Stimulated activated CD4-positive, alpha-beta T cell treated with anti-CD3 and anti-CD28 coated beads, Interleukin-4, amount 100 ng/mL, for 48 hours (primary cell): Measurements from ENCODE around the gene ACAP2.
A peak's percentile ranks its signal among the peaks of the same experiment; 100 is the strongest.
"Not testable (repeated sequence)": the region's sequence is repeated elsewhere in the genome, so short reads cannot be mapped to it uniquely, and the experiment has no call there.

ENCODE experiments used
- DNase-seq, 2 donors: peaks; one replicate each; pipeline ENCODE4 v3.0.0-alpha.2; 2020; ENCODE audit warnings: low read depth in 2 of 2

Gene ACAP2, protein sequence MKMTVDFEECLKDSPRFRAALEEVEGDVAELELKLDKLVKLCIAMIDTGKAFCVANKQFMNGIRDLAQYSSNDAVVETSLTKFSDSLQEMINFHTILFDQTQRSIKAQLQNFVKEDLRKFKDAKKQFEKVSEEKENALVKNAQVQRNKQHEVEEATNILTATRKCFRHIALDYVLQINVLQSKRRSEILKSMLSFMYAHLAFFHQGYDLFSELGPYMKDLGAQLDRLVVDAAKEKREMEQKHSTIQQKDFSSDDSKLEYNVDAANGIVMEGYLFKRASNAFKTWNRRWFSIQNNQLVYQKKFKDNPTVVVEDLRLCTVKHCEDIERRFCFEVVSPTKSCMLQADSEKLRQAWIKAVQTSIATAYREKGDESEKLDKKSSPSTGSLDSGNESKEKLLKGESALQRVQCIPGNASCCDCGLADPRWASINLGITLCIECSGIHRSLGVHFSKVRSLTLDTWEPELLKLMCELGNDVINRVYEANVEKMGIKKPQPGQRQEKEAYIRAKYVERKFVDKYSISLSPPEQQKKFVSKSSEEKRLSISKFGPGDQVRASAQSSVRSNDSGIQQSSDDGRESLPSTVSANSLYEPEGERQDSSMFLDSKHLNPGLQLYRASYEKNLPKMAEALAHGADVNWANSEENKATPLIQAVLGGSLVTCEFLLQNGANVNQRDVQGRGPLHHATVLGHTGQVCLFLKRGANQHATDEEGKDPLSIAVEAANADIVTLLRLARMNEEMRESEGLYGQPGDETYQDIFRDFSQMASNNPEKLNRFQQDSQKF

DNA sequence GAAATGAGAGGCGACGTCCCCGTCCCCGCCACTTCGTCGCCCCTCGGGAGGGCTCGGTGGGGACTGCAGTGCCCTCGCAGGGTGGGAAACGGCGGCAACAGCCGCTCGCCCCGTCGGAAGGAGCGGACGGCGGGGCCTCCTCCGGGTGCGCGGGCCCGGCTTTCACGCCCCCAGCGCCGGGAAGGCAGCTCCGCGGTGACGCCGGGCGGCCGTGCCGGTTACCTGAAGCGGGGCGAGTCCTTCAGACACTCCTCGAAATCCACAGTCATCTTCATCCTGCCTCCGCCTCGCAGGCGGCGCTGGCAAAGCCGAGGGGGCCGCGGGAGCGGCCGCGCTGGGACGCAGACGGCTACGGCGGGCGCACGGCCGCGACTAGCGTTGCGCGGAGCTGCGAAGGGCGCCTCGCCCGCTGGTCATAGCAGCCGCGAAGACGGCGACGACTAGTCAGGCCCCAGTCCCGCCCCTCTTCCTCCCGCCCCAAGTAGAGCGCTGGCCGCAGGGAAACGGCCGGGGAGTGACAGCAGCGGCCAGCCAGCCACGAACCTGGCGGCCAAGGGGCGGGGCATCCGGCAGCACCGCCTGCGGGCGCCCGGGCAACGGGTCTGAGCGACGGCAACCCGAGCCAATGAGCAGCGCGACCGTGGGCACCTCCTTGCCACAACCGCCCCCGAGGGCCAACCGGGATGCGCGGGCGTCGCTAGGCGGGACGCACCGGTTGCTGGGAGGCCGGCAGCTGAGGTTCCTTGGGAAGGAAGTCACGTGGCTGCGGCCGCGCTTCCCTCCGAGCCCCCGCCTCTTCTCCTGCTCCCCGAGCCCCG is at the start of gene ACAP2:
TSS of gene ACAP2 (minus strand) at position 448 of the 818 bp plus-strand sequence. CDS start at position 275, 173 bp downstream.
- DNase-seq = peak; percentile 98 to 99

DNA sequence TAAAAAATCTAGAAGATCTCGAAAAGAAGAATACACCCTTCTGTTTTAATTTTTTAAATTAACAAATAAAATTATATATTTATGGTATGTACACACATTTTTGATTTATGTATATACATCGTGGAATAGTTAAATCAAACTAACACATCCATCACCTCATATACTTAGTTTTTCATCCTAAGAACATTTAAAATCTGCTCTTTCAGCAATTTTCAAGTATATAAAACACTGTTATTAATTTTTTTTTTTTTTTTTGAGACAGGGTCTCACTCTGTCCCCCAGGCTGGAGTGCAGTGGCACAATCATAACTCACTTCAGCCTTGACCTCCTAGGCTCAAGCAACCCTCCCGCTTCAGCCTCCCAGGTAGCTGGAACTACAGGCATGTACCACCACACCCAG is 32.8 kb upstream of the ACAP2 start:
- no peak for DNase-seq

DNA sequence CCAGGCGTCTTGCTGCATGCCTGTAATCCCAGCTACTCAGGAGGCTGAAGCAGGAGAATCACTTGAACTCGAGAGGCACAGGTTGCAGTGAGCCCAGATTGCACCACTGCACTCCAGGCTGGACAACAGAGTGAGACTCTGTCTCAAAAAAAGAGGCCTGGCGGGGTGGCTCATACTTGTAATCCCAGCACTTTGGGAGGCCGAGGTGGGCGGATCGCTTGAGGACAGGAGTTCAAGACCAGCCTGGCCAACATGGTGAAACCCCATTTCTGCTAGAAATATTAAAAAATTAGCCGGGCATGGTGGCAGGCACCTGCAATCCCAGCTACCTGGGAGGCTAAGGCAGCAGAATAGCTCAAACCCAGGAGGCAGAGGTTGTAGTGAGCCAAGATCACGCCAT is 32.3 kb upstream of the ACAP2 start:
- not testable (repeated sequence) for DNase-seq

DNA sequence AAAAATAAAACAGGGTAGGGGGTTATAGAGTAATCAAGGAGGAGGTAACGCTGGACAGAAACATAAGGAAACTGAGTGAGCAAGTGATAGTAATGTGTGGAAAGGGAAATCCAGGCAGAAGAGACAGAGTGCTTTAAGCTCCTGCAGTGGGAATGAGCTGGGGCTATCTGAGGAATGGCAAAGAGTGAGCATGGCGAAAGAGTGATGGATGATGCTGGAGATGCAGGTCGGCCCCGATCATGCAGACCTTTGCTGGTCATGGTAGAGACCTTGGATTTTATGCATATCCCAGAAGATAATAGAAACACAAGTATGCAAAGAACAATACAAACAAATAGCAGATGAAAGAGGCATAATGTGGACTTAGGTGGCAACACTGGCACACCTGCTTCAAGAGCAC is 26.0 kb upstream of the ACAP2 start:
- no peak for DNase-seq

DNA sequence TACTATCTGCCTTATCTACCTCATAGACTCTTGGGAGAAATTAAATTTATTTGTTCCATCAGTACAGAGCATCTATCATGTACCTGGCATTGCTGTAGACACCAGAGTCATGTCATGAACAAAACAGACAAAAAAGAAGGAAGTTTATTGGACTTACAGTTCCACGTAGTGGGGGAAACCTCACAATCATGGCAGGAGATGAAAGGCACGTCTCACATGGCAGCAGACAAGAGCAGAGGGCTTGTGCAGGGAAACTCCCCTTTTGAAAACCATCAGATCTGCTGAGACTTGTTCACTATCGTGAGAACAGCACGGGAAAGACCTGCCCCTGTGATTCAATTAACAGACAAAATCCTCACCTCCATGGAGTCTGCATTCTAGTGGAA is 25.6 kb upstream of the ACAP2 start:
- no peak for DNase-seq

DNA sequence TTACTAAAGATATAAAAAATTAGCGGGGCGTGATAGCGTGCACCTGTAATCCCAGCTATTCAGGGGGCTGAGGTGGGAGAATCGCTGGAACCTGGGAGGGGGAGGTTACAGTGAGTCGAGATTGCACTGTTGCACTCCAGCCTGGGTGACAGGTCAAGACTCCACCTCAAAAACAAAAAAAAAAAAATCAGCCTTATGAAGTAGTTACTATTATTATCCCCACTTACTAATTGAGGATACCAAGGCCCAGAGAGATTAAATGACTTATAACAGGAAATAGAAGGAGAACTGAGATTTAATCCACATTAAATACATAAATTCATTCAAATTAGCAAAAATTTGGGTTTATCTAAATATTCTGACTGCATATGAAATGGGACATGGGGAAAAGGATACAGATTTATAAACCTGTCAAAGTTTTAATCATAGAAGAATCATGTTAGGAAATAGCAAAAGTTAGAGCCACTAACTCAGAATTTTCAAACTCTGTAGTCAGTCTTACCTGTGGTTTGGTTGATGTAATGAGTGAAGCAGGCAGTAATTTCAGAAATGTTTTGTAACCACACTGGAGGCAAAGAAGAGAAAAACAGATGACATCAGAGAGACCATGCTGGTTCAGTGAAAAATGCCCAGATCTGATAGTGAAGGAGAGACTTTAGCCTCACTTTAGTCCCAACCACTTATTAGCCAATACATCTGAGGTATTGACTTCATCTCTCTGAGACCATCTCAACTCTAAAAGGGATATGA is 25.0 kb upstream of the ACAP2 start:
- DNase-seq = no peak

DNA sequence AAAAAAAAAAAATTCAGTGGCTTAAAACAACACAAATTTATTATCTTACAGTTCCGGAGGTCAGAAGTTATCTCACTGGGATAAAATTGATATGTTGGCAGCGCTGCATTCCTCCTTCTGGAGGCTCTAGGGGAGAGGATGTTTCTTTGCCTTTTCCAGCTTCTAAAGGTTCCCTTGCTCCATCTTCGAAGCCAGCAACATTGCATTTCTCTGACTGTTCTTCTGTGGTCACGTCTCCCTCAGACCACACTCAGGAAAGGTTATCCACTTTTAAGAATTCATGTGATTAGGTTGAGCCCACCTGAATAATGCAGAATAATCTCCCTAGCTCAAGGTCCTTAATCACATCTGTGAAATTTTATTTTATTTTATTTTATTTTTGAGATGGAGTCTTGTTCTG is 23.4 kb upstream of the ACAP2 start:
- DNase-seq = no peak

DNA sequence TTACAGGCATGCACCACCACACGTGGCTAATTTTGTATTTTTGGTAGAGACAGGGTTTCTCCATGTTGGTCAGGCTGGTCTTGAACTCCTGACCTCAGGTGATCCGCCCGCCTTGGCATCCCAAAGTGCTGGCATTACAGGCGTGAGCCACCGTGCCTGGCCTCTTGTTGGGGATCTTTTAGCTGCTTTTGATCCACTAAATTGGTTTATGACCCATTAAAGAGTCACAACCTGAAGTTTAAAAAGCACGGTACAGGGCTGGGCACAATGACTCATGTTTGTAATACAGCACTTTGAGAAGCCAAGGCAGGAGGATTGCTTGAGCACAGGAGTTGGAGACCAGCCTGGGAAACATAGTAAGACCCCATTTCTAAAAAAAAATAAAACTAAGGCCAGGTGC is 20.1 kb upstream of the ACAP2 start:
- DNase-seq = not testable (repeated sequence)

DNA sequence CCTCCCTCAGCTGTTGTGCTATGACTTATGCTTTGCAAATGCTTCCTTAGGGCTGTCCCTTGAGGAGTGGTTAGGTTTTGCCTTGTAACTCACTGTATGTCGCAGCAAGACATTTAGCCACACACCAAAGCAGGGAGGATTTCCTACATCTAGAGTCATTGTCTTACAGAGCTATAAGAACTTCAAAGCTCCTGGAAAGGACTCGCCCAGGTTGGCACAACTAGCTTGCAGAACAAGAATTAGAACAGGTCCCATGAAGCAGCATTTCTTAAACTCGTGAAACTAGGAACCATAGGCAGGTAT is 19.4 kb upstream of the ACAP2 start:
- no peak for DNase-seq

DNA sequence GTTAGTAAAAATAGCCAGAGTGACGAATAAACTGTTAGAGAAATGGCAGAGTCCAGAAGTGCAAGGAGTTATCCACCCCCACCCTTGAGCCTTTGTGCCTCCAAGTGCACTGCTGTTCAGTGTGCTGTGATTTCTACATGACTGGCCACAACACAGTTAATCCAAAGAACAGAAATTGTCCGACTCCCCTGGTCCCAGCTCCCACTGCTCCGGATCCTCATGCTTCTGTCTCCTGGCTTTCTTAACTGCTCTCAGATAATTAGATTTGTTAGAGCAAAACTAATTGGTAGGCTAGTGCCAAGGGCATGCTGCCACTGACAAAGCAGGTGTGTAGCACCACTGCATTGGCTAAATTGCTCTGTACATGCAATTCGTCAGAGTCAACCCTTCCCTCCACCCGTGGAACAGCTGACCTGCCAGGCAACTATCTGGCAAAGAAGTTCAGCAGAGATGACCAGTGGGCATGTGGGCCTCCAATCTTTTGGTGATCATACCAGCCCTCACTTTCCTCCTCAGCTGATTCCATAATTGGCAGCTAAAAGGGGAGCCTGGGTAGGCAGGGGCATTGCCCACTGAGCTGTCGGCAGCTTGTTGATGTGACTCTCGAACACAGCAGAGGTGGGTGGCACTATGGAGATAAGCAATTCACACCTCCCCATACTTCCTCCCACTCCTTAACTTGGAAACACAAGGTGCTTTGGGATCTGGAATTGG is 18.9 kb upstream of the ACAP2 start:
- DNase-seq = no peak

DNA sequence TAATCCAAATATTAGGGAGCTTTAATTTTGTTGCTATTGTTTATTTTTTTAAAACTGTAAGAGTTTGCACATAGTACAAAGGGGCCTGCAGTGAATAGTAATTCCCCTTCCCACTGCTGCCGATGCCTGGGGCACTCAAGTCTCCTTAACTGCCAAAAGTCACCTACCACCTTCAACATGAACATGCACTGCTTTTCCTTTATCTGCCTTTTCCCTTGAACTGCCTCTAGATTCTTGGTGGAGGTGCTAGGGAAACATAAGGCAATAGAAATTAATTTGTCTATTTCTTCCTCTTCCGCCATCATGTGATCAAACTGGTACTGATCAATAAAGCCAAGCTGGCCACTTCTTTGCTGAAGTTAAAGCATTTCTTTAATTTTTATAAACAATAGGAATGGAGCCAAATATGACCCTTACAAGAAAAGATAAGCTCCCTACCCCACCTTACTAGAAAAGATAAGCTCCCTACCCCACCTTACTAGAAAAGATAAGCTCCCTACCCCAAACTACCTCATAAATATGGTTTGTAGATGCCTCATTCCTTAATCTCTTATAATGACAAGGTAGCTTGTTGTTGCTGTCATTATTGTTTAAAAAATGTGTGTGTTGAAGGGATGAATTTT is 17.4 kb upstream of the ACAP2 start:
- no peak for DNase-seq

DNA sequence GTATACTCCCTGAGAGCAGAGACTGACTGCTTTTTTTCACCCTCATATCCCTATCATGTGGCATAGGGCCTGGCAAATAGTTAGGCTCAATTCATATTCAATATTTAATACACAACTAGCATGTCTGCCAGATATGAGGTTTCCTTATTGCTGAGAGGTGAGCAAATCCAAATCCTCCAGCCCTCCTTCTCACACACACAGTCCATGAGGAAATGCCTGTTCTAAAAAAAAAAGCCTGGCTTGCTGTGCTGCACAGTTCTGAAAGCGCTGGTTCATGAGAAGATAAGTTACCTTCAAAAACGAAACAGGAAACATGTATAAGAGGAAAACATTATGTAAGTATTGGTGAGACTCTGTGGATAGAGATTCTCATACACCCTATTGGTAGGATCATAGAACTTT is 15.5 kb upstream of the ACAP2 start:
- DNase-seq = no peak

DNA sequence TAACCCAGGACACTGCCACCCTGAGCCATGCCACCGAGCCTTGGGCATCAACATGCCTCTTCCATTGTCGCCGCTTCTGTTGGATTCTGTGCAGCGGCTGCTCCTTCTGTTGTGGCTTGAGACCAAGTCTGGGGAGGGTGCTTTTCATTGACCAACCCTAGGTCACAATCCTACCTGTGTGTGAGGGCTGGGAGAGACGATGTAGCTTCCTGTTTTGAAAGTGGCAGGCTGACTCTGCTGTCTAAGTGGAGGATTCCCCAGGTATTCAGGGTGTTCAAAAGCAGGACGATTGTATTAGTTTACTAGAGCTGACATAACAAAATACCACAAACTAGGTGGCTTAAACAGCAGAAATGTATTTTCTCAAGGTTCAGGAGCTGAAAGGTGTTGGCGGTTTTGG is 13.0 kb upstream of the ACAP2 start:
- no peak for DNase-seq

DNA sequence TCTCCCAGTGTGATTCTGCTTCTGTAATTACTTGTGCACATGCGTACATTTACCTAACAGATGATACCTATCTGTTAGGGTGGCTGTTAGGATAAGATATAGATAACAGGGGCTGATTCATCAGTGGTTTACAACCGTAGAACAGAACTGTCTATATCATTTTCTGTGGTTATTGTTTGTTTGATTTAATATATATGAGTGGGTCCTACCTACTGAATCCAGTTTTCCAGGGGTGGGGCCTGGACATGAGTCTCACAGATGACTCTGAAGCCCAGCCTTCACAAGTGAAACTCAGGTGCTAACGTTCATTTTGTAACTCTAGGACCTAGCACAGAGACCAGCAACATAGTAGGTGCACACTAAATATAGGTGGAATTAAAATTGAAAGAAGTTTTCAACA is 10.4 kb upstream of the ACAP2 start:
- no peak for DNase-seq

DNA sequence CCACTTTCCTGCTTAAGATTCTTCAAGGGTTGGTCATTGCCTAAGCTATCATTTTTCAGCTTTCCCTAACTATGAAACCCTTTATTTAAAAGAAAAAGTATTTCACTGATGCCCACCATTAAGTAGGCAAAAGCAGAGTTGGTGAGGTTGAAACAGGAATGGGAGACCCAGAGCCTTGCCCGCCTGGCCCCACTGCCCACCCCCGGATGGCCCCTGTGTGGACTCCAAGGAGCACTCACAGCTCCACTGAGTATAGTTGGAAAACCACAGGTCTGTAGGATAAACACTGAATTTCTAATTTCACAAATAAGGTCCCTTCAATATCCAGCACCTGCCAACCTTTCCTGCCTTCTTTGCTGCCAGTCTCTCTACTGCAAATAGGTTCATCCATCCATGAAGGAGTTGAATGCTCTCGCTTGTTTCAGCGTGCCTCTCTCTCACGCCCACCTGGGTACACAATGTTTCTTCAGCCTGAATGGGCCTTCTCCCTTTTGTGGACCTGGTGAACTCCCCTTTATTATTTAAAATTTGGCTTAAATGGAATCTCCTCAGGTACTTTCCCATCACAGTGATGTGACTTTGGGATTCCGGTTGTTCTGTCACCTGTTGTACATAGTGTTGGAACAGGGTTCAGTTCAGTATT is 8.7 kb upstream of the ACAP2 start:
- DNase-seq = no peak

DNA sequence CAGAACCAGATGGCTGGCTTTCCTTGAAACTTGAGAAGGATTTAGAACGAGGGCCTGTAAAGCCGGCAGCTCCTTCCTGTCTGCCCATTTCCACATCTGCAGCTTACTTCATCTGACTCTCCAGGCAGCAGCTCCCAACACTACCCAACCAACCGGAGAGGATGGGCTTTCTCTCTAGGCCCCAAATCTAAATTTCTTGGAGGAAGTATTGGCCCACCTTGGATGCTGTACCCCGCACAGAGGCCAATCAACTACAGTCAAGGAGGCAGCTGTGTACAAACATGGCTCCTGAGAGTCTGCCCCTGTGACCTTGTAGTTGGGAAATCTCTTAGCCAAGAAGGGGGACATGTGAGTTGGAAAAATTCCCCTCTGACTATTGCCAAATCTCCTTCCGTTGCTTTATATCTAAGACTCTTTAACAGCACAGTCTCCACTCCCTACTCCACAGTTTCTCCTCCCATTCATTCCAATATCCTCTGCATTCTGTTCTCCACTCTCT is 8.0 kb upstream of the ACAP2 start:
- DNase-seq = no peak

DNA sequence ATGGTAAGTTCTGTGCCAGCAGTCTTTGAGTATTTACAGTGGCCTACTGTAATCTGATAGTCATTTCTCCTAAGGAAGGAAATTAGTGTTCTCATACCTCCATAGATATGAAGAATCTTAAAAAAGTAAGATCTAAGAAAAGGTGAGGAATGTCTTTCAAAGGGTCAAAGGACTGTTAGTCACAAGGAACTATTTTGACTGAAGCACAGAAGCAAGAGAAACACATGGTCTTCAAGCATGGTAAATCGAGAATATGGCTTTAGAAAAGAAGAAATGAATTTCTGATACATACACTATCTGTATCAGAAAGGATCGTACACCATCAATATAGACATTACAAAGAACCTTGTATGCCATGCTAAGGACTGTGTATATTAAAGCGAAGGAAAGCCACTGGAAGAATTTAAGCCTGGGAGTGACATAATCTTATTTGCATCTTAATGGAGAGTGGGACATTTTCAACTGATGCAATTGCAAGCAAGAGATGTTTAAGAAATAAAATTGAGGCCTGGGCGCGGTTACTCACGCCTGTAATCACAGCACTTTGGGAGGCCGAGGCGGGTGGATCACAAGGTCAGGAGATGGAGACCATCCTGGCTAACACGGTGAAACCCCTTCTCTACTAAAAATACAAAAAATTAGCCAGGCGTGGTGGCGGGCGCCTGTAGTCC is 5.5 kb upstream of the ACAP2 start:
- no peak for DNase-seq

DNA sequence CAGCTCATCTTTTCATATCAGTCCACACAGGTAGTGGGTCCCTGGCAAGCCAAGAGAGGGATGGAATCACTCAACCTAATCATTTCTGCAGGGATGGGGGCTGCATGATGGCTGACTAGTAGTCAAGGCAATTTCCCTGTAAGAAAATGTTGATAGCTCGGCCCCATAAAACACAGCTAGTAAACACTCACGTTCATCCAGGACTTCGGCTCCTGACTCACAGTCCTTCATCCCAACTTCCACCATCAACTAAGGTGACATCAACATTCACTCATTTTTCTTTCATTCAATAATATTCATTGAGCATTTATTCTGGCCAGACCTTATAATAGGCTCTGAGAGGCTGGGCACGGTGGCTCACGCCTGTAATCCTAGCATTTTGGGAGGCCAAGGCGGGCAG is 4.4 kb upstream of the ACAP2 start:
- no peak for DNase-seq

DNA sequence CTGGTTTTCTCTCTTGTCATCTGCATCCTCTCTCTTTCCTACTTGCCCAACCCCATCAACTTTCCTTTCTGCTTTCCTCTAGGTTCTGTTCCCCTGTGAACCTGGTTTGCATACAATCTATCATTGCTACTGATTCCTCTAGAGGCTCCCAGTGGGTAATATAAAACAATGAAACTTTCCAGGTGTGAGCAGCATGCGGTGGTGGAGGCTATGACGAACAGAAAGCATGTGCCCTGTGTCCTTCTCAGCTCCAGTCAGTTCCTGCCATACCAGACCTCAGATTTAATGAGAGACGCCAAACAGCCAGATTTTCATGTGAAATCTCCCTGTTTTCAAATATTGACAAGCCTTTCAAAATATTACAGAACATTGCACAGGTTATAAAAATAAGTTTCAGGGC is 3.5 kb upstream of the ACAP2 start:
- no peak for DNase-seq

DNA sequence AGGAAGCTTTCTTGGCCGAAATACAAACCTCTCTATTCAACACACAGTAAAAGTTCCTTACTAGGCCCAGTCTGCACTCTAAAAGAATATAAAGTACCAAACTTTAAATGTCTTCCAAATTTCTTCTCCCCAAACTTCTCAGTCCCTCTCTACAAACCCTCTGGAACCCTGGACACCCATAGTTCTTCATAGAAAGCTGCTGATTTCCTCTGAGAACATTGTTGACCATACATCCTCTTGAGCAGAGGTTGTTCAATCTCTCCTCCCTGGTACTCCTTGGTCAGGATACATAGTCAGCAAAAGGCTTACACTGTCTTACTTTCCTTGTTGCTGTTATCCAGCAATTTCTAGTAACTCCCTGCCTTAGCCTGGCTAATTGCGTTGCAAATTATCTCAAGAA is 3.1 kb upstream of the ACAP2 start:
- DNase-seq = no peak
